H9 (cell line): ENCODE data around the gene MUTYH. TPM values are rescaled to one million over a fixed set of nuclear protein-coding genes. Genes with fewer than 3 reads are reported as not detected.

Source experiments
- DNase-seq: peaks from one replicate; pipeline ENCODE4 v3.0.0-alpha.2; 2017
- H2AFZ ChIP-seq: one replicate; pipeline ENCODE4 v1.6.1; 2013; ENCODE audit warnings: mild to moderate bottlenecking, low read length, control low read depth, moderate library complexity
- H2AK5ac ChIP-seq: 2 replicates; pipeline ENCODE4 v1.6.1; 2013; ENCODE audit warnings: low read length, control low read depth, mixed read lengths; ENCODE audit not compliant: insufficient read length
- H2BK120ac ChIP-seq: one replicate; pipeline ENCODE4 v1.6.1; 2013; ENCODE audit warnings: low read depth, mild to moderate bottlenecking, low read length, control low read depth, inconsistent platforms; ENCODE audit not compliant: poor library complexity, severe bottlenecking
- H2BK12ac ChIP-seq: 2 replicates; pipeline ENCODE4 v1.6.1; 2013; ENCODE audit warnings: low read length, control low read depth, mixed read lengths, low read depth; ENCODE audit not compliant: insufficient read length
- H2BK15ac ChIP-seq: 2 replicates; pipeline ENCODE4 v1.6.1; 2013; ENCODE audit warnings: low read depth, low read length, control low read depth
- H2BK20ac ChIP-seq: one replicate; pipeline ENCODE4 v1.6.1; 2013; ENCODE audit warnings: low read depth, mild to moderate bottlenecking, low read length, control low read depth, inconsistent platforms; ENCODE audit not compliant: poor library complexity, severe bottlenecking
- H2BK5ac ChIP-seq: 2 replicates; pipeline ENCODE4 v1.6.1; 2013; ENCODE audit warnings: low read length, control low read depth, mixed read lengths; ENCODE audit not compliant: insufficient read length
- H3K14ac ChIP-seq: 2 replicates; pipeline ENCODE4 v1.6.1; 2013; ENCODE audit warnings: low read length, control low read depth; ENCODE audit not compliant: insufficient read depth
- H3K18ac ChIP-seq: 2 replicates; pipeline ENCODE4 v1.6.1; 2013; ENCODE audit warnings: low read depth, mild to moderate bottlenecking, mixed read lengths, low read length, control low read depth; ENCODE audit not compliant: insufficient read length
- H3K23ac ChIP-seq: 2 replicates; pipeline ENCODE4 v1.6.1; 2013; ENCODE audit warnings: low read length, control low read depth, mixed read lengths, low read depth; ENCODE audit not compliant: insufficient read length
- H3K23me2 ChIP-seq: 2 replicates; pipeline ENCODE4 v1.6.1; 2013; ENCODE audit warnings: low read depth, mild to moderate bottlenecking, mixed read lengths, low read length, control low read depth; ENCODE audit not compliant: insufficient read length, poor library complexity, severe bottlenecking
- H3K27ac ChIP-seq: 2 replicates; pipeline ENCODE4 v1.5.1; 2013; ENCODE audit warnings: low read length, control low read depth, mixed read lengths, low read depth; ENCODE audit not compliant: insufficient read length
- H3K27me3 ChIP-seq: 2 replicates; pipeline ENCODE4 v1.6.1; 2013; ENCODE audit warnings: low read length, control low read depth, inconsistent platforms; ENCODE audit not compliant: insufficient read depth
- H3K4ac ChIP-seq: 2 replicates; pipeline ENCODE4 v1.6.1; 2013; ENCODE audit warnings: low read depth, mild to moderate bottlenecking, control low read depth, inconsistent platforms, low read length, moderate library complexity
- H3K4me1 ChIP-seq: 2 replicates; pipeline ENCODE4 v1.6.1; 2013; ENCODE audit warnings: low read length, control low read depth, inconsistent platforms; ENCODE audit not compliant: insufficient read depth
- H3K4me2 ChIP-seq: 2 replicates; pipeline ENCODE4 v1.6.1; 2013; ENCODE audit warnings: low read length, control low read depth, mixed read lengths; ENCODE audit not compliant: insufficient read length, insufficient read depth
- H3K56ac ChIP-seq: 2 replicates; pipeline ENCODE4 v1.6.1; 2013; ENCODE audit warnings: low read depth, mild to moderate bottlenecking, mixed read lengths, low read length, control low read depth; ENCODE audit not compliant: insufficient read length
- H3K79me1 ChIP-seq: 2 replicates; pipeline ENCODE4 v1.6.1; 2013; ENCODE audit warnings: low read depth, mild to moderate bottlenecking, moderate library complexity, low read length, control low read depth, inconsistent platforms; ENCODE audit not compliant: insufficient read depth, poor library complexity, severe bottlenecking
- H3K79me2 ChIP-seq: 2 replicates; pipeline ENCODE4 v1.6.1; 2013; ENCODE audit warnings: low read length, control low read depth, inconsistent platforms; ENCODE audit not compliant: insufficient read depth
- H3K9ac ChIP-seq: 2 replicates; pipeline ENCODE4 v1.6.1; 2013; ENCODE audit warnings: low read length, control low read depth, mixed read lengths; ENCODE audit not compliant: insufficient read length; ENCODE audit errors: extremely low read depth
- H3K9me3 ChIP-seq: one replicate; pipeline ENCODE4 v1.6.1; 2013; ENCODE audit warnings: low read depth, low read length, inconsistent platforms; ENCODE audit not compliant: control insufficient read depth
- H3T11ph ChIP-seq: one replicate; pipeline ENCODE4 v1.6.1; 2013; ENCODE audit warnings: mild to moderate bottlenecking, low read length, control low read depth, inconsistent platforms
- H4K20me1 ChIP-seq: one replicate; pipeline ENCODE4 v1.6.1; 2013; ENCODE audit not compliant: control insufficient read depth, insufficient read length, insufficient read depth
- H4K5ac ChIP-seq: 2 replicates; pipeline ENCODE4 v1.6.1; 2013; ENCODE audit warnings: low read depth, mild to moderate bottlenecking, mixed read lengths, low read length, control low read depth; ENCODE audit not compliant: insufficient read length
- H4K8ac ChIP-seq: replicated peaks from 2 replicates; pipeline ENCODE4 v1.6.1; 2013; ENCODE audit warnings: low read length, control low read depth, mixed read lengths, low read depth; ENCODE audit not compliant: insufficient read length
- H4K91ac ChIP-seq: 2 replicates; pipeline ENCODE4 v1.6.1; 2013; ENCODE audit warnings: low read depth, mild to moderate bottlenecking, moderate library complexity, mixed read lengths, low read length, control low read depth; ENCODE audit not compliant: insufficient read length
- H3K27ac Mint-ChIP-seq, 3 experiments: 2 replicates in 2 of 3; 3 replicates in 1 of 3; pipeline ENCODE4 v1.8.0; 2020 to 2021; ENCODE audit warnings: mixed read lengths in 3 of 3, mild to moderate bottlenecking in 1 of 3, moderate library complexity in 1 of 3
- H3K27me3 Mint-ChIP-seq: 2 replicates; pipeline ENCODE4 v1.8.0; 2021; ENCODE audit warnings: low read depth, mild to moderate bottlenecking, moderate library complexity, mixed read lengths
- H3K36me3 Mint-ChIP-seq, 3 experiments: 2 replicates in 2 of 3; 3 replicates in 1 of 3; pipeline ENCODE4 v1.8.0; 2020 to 2021; ENCODE audit warnings: low read depth in 3 of 3, mixed read lengths in 3 of 3; ENCODE audit not compliant: insufficient read depth in 1 of 3
- H3K4me1 Mint-ChIP-seq, 2 experiments: 2 replicates each; pipeline ENCODE4 v1.8.0; 2020; ENCODE audit warnings: mixed read lengths in 2 of 2
- H3K4me3 Mint-ChIP-seq, 2 experiments: 2 replicates in 1 of 2; 3 replicates in 1 of 2; pipeline ENCODE4 v1.8.0; 2020 to 2021; ENCODE audit warnings: mild to moderate bottlenecking in 2 of 2, mixed read lengths in 2 of 2, moderate library complexity in 1 of 2
- H3K9me3 Mint-ChIP-seq, 2 experiments: 2 replicates in 1 of 2; 3 replicates in 1 of 2; pipeline ENCODE4 v1.8.0; 2020; ENCODE audit warnings: mild to moderate bottlenecking in 2 of 2, mixed read lengths in 2 of 2, moderate library complexity in 1 of 2
- WGBS: extraction: QIAGEN DNeasy Blood & Tissue Kit; methylation state at CpG from one replicate; pipeline ENCODE4 v1.1.7; 2013; ENCODE audit warnings: missing lambda C conversion rate, low lambda C conversion rate, mixed read lengths; ENCODE audit not compliant: insufficient read length; ENCODE audit errors: extremely low coverage; 5-methylcytosine and 5-hydroxymethylcytosine counted together
- total RNA-seq: library from RNA; stranded (reverse); gene quantifications from 2 replicates; pipeline ENCODE4 v1.2.1, GENCODE V29; 2021
- TF ChIP-seq, protein P1 (sequence below): fragments of 200-600 bp; sonication (generic); conservative IDR thresholded peaks from 3 replicates; pipeline ENCODE4 v1.8.0; 2021; ENCODE audit warnings: antibody characterized with exemption, mild to moderate bottlenecking

The MUTYH gene
- total RNA-seq, 1 experiment from 2014 or later, result 52.6 TPM

DNA sequence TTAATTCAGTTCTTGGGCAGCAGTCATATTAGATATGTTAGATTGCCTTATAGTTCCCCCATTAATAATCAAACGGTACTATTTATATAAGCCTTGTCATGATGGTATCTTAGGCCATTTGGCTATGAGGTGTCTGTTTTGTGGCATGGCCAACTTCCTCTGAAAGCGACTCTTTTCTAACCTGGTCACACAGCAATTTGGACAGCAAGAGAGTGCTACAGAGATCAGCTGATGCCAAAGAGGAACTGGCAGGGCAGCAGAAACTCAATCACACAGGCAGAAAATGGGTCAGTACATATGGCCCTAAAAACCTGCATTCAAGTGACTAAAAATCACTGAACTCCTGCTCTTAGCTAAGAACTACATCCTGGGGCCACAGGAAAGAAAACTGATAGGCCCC, 13.4 kb upstream of the MUTYH start:
- no peak overlapping the region for H3K27ac Mint-ChIP-seq
- Histone ChIP-seq H3K14ac (no peak overlapping the region), H2BK120ac (no peak overlapping the region), H3K27ac (no peak overlapping the region), H2BK15ac (no peak overlapping the region), H2AFZ (no peak overlapping the region), H3K79me1 (no peaks in the 10 kb centered on the region), H3K18ac (no peak overlapping the region), H3K4me2 (no peak overlapping the region), H3K4me1 (no peaks in the 10 kb centered on the region), H2BK20ac (no peak overlapping the region), H2AK5ac (no peak overlapping the region), H3T11ph (no peak overlapping the region), H3K23me2 (no peaks in the 10 kb centered on the region), H2BK12ac (no peak overlapping the region), H2BK5ac (no peak overlapping the region), H4K8ac (no peak overlapping the region), H3K9ac (no peak overlapping the region), H3K23ac (no peak overlapping the region), H4K20me1 (no peaks in the 10 kb centered on the region), H3K79me2 (no peaks in the 10 kb centered on the region), H4K5ac (no peak overlapping the region), H3K4ac (no peak overlapping the region), H3K27me3 (no peaks in the 10 kb centered on the region), H3K9me3 (no peaks in the 10 kb centered on the region), H3K56ac (no peak overlapping the region), H4K91ac (no peak overlapping the region)
- TF ChIP-seq, protein P1, sequence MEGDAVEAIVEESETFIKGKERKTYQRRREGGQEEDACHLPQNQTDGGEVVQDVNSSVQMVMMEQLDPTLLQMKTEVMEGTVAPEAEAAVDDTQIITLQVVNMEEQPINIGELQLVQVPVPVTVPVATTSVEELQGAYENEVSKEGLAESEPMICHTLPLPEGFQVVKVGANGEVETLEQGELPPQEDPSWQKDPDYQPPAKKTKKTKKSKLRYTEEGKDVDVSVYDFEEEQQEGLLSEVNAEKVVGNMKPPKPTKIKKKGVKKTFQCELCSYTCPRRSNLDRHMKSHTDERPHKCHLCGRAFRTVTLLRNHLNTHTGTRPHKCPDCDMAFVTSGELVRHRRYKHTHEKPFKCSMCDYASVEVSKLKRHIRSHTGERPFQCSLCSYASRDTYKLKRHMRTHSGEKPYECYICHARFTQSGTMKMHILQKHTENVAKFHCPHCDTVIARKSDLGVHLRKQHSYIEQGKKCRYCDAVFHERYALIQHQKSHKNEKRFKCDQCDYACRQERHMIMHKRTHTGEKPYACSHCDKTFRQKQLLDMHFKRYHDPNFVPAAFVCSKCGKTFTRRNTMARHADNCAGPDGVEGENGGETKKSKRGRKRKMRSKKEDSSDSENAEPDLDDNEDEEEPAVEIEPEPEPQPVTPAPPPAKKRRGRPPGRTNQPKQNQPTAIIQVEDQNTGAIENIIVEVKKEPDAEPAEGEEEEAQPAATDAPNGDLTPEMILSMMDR, result no peak
- peaks cover 4 to 7% of the 10 kb centered on the region in 2 experiments; a peak in 3 of 4 replicates for H3K4me1 Mint-ChIP-seq
- H3K9me3 Mint-ChIP-seq, result no peaks in the 10 kb centered on the region
- no peak for DNase-seq
- no peaks in the 10 kb centered on the region for H3K27me3 Mint-ChIP-seq
- no peaks in the 10 kb centered on the region for H3K36me3 Mint-ChIP-seq
- no CpG with 5 or more reads among the region's 2 CpGs for WGBS
- no peak overlapping the region for H3K4me3 Mint-ChIP-seq
